ENCODE results near the gene LGALS7B.
"Not testable (repeated sequence)": the region's sequence is repeated elsewhere in the genome, so short reads cannot be mapped to it uniquely, and the experiment has no call there.

Gene LGALS7B

DNA sequence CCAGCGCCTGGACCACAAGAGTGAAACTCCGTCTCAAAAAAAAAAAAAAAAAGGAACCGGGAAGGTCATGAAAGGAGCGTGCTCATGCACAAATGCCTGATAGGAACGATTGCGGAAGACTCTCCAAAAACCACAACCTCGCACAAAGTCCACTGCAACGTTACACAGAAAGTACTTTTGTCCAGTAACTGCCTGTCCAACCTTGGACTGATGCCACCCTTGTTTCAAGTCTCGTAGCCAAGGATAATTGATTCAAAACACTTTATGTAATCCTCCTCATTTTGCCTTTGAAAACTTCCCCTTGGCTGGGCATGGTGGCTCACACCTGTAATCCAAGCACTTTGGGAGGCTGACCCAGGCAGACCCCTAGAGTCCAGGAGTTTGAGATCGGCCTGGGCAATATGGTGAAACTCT lies 29.4 kb upstream of the LGALS7B start:
- no peaks in the 10 kb centered on the region for H3K79me2 ChIP-seq (ENCODE audit: low read length)

GRCh38 chr19:38760805-38761517 lies 28.0 kb upstream of the LGALS7B start:
- not testable (repeated sequence) for H3K9ac ChIP-seq (ENCODE audit: low read length); H3K79me2 ChIP-seq (ENCODE audit: low read length); H3K4me3 ChIP-seq (ENCODE audit: low read length); H3K36me3 ChIP-seq (replicated peaks; ENCODE audit: insufficient read depth, low read length); H2AFZ ChIP-seq (ENCODE audit: low read length); H3K9me2 ChIP-seq (replicated peaks; ENCODE audit: insufficient read depth, low read length); H3K9me3 ChIP-seq (replicated peaks; ENCODE audit: insufficient read depth, low read length); H3K27me3 ChIP-seq (replicated peaks; ENCODE audit: insufficient read depth, low read length); DNase-seq; H3K4me2 ChIP-seq (ENCODE audit: low read depth, low read length); H3K4me1 ChIP-seq (ENCODE audit: low read length); H3F3A ChIP-seq (ENCODE audit: insufficient read depth, low read length); H4K20me1 ChIP-seq (ENCODE audit: insufficient read depth, low read length); H3K27ac ChIP-seq (ENCODE audit: low read length)

More for the DNA sequence above, 29.4 kb upstream of the LGALS7B start:
- TF ChIP-seq EZH2phosphoT487 (IDR thresholded peaks at IDR 0.05; ENCODE audit: low read length) (no peak), CTCF (IDR thresholded peaks at IDR 0.05; ENCODE audit: low read length) (no peak), EZH2 (optimal IDR thresholded peaks at IDR 0.05; ENCODE audit: low read depth, low read length) (no peak)
- Histone ChIP-seq H3F3A (ENCODE audit: insufficient read depth, low read length) (no peaks in the 10 kb centered on the region), H3K27me3 (replicated peaks; ENCODE audit: insufficient read depth, low read length) (no peaks in the 10 kb centered on the region), H3K4me1 (ENCODE audit: low read length) (no peaks in the 10 kb centered on the region), H3K36me3 (replicated peaks; ENCODE audit: insufficient read depth, low read length) (no peaks in the 10 kb centered on the region), H3K9ac (ENCODE audit: low read length) (no peak overlapping the region), H3K9me3 (replicated peaks; ENCODE audit: insufficient read depth, low read length) (no peaks in the 10 kb centered on the region), H4K20me1 (ENCODE audit: insufficient read depth, low read length) (no peaks in the 10 kb centered on the region), H3K9me2 (replicated peaks; ENCODE audit: insufficient read depth, low read length) (no peaks in the 10 kb centered on the region), H2AFZ (ENCODE audit: low read length) (no peak overlapping the region), H3K4me3 (ENCODE audit: low read length) (no peak overlapping the region), H3K4me2 (ENCODE audit: low read depth, low read length) (no peak overlapping the region), H3K27ac (ENCODE audit: low read length) (no peak overlapping the region)
- DNase-seq = no peak

GRCh38 chr19:38761884-38762389 lies 27.1 kb upstream of the LGALS7B start:
- H3K27ac ChIP-seq (ENCODE audit: low read length); H3K79me2 ChIP-seq (ENCODE audit: low read length); H3K27me3 ChIP-seq (replicated peaks; ENCODE audit: insufficient read depth, low read length); DNase-seq; H3K4me3 ChIP-seq (ENCODE audit: low read length); H3K36me3 ChIP-seq (replicated peaks; ENCODE audit: insufficient read depth, low read length); H3K9me2 ChIP-seq (replicated peaks; ENCODE audit: insufficient read depth, low read length); H3F3A ChIP-seq (ENCODE audit: insufficient read depth, low read length); H2AFZ ChIP-seq (ENCODE audit: low read length); H3K4me1 ChIP-seq (ENCODE audit: low read length); H3K9me3 ChIP-seq (replicated peaks; ENCODE audit: insufficient read depth, low read length); H3K9ac ChIP-seq (ENCODE audit: low read length); H3K4me2 ChIP-seq (ENCODE audit: low read depth, low read length); H4K20me1 ChIP-seq (ENCODE audit: insufficient read depth, low read length): not testable (repeated sequence)

DNA sequence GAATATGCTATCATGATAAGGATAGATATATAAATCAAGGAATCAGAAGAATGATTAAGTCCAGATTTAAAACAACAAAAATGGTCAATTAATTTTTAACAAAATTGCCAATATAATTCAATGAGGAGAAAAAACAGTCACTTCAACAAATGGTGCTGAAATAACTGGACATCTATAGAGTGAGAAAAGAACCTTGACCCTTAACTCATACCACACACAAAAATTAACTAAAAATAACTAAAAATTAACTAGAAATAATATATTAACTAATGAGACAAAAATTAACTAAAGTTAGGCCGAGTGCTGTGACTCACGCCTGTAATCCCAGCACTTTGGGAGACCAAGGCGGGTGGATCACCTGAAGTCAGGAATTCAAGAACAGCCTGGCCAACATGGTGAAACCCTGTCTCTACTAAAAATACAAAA lies 25.2 kb upstream of the LGALS7B start:
- H3K9me2 ChIP-seq (replicated peaks; ENCODE audit: insufficient read depth, low read length) = no peaks in the 10 kb centered on the region
- no peaks in the 10 kb centered on the region for H3K9me3 ChIP-seq (replicated peaks; ENCODE audit: insufficient read depth, low read length)
- no peak overlapping the region for H3K4me3 ChIP-seq (ENCODE audit: low read length)
- no peaks in the 10 kb centered on the region for H3K4me1 ChIP-seq (ENCODE audit: low read length)
- no peaks in the 10 kb centered on the region for H3K79me2 ChIP-seq (ENCODE audit: low read length)
- no peaks in the 10 kb centered on the region for H3K36me3 ChIP-seq (replicated peaks; ENCODE audit: insufficient read depth, low read length)
- H3K27ac ChIP-seq (ENCODE audit: low read length) = no peak overlapping the region
- H3K4me2 ChIP-seq (ENCODE audit: low read depth, low read length) = no peak overlapping the region
- H3F3A ChIP-seq (ENCODE audit: insufficient read depth, low read length) = no peaks in the 10 kb centered on the region
- TF ChIP-seq CTCF (IDR thresholded peaks at IDR 0.05; ENCODE audit: low read length) (no peak), EZH2phosphoT487 (IDR thresholded peaks at IDR 0.05; ENCODE audit: low read length) (no peak), EZH2 (optimal IDR thresholded peaks at IDR 0.05; ENCODE audit: low read depth, low read length) (no peak)
- no peak overlapping the region for H3K9ac ChIP-seq (ENCODE audit: low read length)
- no peaks in the 10 kb centered on the region for H4K20me1 ChIP-seq (ENCODE audit: insufficient read depth, low read length)
- DNase-seq = no peak
- H3K27me3 ChIP-seq (replicated peaks; ENCODE audit: insufficient read depth, low read length) = peaks cover 8% of the 10 kb centered on the region
- H2AFZ ChIP-seq (ENCODE audit: low read length) = no peak overlapping the region

Data from MM.1S (cell line).